HG02852 (cell line): ENCODE results near the gene EYA2.

ENCODE experiments used
- ATAC-seq: cut with Tn5 transposase; IDR thresholded peaks from one replicate; pipeline ENCODE4 v1.9.1; 2021; ENCODE audit warnings: mild to moderate bottlenecking, moderate library complexity; ENCODE audit not compliant: unreplicated experiment

EYA2 gene

DNA sequence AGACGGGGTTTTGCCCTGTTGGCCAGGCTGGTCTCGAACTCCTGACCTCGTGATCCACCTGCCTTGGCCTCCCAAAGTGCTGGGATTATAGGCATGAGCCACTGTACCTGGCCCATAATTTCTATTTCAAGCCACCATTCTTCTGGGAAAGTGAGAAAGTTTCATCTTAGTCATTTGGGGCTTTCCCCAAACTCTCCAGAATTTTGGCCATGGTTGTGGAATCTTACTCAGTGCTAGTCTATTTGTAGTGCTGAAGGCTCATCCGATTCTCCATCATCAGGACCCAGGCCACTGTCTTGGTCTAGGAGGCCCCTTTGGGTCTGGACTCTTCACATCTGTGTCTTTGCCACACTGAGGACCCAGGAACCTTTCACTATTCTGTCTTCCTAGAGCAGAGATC lies 164.9 kb downstream of the EYA2 start:
- no peak for ATAC-seq

GRCh38 chr20:47061549-47061948 lies 166.9 kb downstream of the EYA2 start:
- ATAC-seq, result no peak

GRCh38 chr20:47062226-47062890 lies 167.7 kb downstream of the EYA2 start:
- no peak for ATAC-seq

DNA sequence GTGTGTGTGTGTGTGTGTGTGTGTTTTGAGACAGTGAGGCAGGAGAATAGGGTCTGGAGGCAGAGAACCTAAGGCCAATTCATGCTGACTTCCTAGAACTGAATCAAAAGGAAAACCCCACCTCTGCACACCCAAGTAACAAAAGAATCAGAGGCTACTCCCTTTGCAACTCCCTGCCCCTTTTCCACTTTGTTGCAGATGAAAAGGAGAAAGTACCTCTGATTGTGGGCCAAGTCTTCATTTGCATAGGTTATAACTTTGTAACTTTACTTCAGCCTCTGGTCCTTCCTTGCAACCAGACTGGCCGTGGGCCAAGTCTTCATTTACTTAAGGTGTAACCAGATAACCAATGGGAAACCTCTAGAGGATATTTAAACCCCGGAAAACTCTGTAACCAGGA lies 168.8 kb downstream of the EYA2 start:
- ATAC-seq, result no peak

GRCh38 chr20:47063808-47064207 lies 169.2 kb downstream of the EYA2 start:
- no peak for ATAC-seq

DNA sequence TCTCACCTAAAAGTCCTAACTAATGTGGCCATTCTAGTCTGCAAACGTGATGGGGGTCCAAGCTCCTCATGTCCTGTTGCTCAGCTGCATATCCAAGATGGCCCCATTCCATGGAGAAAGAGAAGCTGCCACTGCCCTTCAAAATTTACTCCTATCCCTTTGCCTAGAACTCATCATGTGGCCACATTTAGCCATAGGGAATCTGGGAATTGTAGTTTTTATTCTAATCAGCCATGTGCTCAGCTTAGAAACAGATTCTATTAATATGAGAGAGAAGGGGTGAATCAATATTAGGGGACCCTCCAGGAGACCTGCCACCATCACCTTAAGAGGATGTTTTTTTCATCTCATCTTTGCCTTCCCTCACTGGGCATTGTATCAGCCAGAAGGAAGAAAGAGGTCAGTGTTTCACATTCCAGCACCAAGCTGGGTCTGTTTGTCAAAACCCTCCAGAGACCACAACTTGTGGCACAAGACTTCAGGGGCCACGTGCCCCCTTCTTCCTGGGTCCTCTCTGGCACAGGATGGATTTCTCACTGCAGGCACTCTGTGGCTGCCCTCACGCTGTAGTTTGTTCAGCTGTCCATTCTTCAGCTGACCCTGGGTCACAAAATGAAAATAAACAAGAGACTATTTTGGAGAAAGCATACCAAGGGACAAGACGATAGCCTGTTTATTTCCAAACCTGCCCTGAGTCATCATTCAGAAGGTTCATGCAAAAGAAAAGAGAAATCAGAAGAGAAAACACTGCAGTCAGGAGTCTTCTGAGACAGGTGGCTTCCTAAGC lies 172.0 kb downstream of the EYA2 start:
- ATAC-seq, result no peak

- ATAC-seq, result no peak
Observed at GRCh38 chr20:47067776-47068175, 173.1 kb downstream of the EYA2 start.

DNA sequence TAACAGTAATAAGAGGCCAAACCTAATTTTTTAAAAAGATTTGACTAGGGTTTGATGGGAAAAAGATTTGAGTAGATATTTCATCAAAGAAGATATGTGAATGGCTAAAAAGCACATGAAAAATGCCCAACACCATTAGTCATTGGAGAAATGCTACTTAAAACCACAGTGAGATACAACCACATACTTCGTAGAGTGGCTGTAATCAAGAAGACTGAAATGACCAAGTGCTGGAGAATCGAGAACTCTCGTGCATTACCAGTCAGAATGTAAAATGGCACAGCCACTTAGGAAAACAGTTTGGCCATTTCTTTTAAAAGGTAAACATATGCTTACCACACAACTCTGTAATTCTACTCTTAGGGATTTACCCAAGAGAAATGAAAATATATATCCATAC lies 175.5 kb downstream of the EYA2 start:
- no peak for ATAC-seq

GRCh38 chr20:47071646-47072185 lies 177.1 kb downstream of the EYA2 start:
- ATAC-seq, result no peak

- no peak for ATAC-seq
Observed at GRCh38 chr20:47073766-47074475, 179.3 kb downstream of the EYA2 start.

- ATAC-seq, result no peak
Observed at GRCh38 chr20:47075263-47075662, 180.6 kb downstream of the EYA2 start.

DNA sequence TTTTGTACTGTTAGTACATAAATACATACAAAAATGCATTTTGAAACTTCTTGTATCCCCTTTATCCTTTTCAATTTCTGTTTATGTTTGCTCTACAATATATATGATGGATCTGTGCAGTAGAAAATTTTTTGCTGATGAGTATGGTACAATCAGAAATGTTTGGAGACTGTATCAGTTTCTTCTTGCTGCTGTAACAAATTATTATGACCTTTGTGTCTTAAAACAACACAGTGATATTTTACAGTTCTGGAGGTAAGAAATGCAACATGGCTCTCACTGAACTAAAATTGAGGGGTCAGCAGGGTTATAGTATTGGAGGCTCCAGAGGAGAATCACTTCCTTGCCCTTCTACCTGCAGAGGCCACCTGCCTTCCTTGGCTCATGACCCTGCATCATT lies 184.4 kb downstream of the EYA2 start:
- no peak for ATAC-seq

DNA sequence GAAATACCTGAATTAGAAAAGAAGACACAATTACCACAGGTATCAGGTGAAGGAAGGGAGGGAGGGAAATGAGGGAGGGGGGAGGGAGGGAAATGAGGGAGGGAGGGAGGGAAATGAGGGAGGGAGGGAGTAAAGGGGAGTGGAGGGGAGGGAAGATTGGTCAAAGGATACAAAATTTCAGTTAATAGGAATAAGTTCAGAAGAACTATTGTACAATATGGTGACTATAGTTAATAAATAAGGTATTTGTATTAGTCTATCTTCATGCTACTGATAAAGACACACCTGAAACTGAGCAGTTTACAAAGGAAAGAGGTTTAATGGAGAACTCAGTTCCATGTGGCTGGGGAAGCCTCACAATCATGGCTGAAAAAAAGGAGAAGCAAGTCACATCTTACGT lies 185.7 kb downstream of the EYA2 start:
- no peak for ATAC-seq

- ATAC-seq, result no peak
Observed at GRCh38 chr20:47086316-47086715, 191.7 kb downstream of the EYA2 start.

GRCh38 chr20:47088335-47088734 lies 193.7 kb downstream of the EYA2 start:
- ATAC-seq, result no peak

DNA sequence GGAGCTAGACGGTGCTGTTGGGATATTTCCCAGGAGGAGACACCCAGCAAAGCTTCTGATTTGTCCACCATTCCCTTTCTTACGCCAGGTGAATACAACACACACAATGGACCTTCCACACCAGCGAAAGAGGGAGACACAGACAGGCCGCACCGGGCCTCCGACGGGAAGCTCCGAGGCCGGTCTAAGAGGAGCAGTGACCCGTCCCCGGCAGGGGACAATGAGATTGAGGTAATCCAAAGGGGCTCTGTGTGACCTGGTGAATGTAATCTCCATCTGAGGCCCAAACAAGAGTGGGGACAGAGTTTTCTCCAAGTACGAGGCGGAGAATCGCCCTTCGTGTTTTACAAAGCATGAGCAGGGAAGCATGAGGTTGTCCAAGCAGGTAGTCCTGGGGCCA lies 194.5 kb downstream of the EYA2 start:
- no peak for ATAC-seq

GRCh38 chr20:47090835-47091234 lies 196.2 kb downstream of the EYA2 start:
- ATAC-seq, result no peak

DNA sequence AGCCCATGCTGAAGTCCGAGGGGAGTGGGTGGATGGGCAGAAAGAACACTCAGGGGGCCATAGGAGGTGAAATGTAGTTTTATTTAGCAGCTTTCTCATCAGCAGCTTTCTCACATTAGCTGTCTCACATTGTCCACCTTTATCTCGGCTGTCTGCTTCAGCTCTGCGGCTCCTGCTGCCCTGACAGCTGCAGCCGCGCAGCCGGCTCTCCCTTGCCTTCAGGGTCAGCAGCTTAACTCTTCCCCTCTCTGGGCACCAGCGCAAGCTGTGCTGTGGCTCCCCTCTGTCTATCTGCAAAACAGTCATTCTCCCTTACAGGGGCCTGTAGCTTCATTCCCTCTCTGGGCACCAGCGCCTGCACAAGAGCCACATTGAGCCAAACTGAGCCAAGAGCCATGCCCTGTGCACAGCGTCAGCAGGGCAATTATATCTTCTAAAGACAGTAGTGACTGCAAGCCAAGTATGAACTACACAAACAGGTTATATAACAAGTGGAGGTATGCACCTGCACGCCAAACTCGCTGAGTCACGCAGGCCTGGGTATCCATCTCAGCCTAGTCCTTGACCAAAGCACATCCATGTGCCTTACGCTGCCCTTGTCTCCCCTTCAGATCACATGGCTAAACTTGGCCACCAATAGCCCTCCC lies 198.8 kb downstream of the EYA2 start:
- no peak for ATAC-seq

DNA sequence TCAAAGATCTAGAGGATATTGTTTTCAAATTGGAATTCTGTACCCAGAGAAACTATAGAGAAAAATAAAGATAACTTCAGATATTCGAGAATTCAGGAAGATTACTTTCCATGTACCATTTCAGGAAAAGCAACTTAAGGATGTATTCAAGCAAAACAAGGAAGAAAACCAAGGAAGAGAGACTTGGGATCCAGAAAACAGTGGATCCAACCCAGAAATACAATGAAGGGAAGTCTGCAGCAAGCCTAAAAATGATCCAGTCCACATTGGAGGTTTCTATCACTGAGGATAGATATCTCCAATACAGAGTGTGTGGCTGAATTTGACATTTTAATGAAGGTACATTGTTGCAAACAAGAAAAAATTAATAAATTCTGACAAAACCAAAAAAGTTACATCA lies 201.0 kb downstream of the EYA2 start:
- no peak for ATAC-seq

- no peak for ATAC-seq
Observed at GRCh38 chr20:47097691-47098622, 203.3 kb downstream of the EYA2 start.
